HG03571 (cell line): ENCODE results near the gene APOL2.
"Not testable (repeated sequence)": the region's sequence is repeated elsewhere in the genome, so short reads cannot be mapped to it uniquely, and the experiment has no call there.

Experiments
- ATAC-seq: cut with Tn5 transposase; IDR thresholded peaks from one replicate; pipeline ENCODE4 v1.9.1; 2021; ENCODE audit not compliant: unreplicated experiment

Gene APOL2

GRCh38 chr22:36239401-36240171 lies at the start of gene APOL2:
Gene APOL2, minus strand, starts transcription at chr22:36239527. Its CDS starts 6,365 bp downstream, at chr22:36233162.
- peak; percentile 87 for ATAC-seq

- ATAC-seq: no peak
Measured at GRCh38 chr22:36288571-36289405, 49.5 kb upstream of the APOL2 start.

- ATAC-seq: no peak
Measured at GRCh38 chr22:36287881-36288515, 48.7 kb upstream of the APOL2 start.

GRCh38 chr22:36286096-36286957 lies 47.0 kb upstream of the APOL2 start:
- no peak for ATAC-seq

GRCh38 chr22:36285545-36285944 lies 46.2 kb upstream of the APOL2 start:
- ATAC-seq: no peak

GRCh38 chr22:36285017-36285416 lies 45.7 kb upstream of the APOL2 start:
- no peak for ATAC-seq

GRCh38 chr22:36284171-36284571 lies 44.8 kb upstream of the APOL2 start:
- ATAC-seq: no peak

GRCh38 chr22:36282328-36282831 lies 43.1 kb upstream of the APOL2 start:
- ATAC-seq: no peak

- no peak for ATAC-seq
Measured at GRCh38 chr22:36281781-36282327, 42.5 kb upstream of the APOL2 start.

GRCh38 chr22:36280379-36280778 lies 41.1 kb upstream of the APOL2 start:
- no peak for ATAC-seq

- no peak for ATAC-seq
Measured at GRCh38 chr22:36279219-36279666, 39.9 kb upstream of the APOL2 start.

- ATAC-seq: no peak
Measured at GRCh38 chr22:36277482-36278291, 38.4 kb upstream of the APOL2 start.

GRCh38 chr22:36274531-36274930 lies 35.2 kb upstream of the APOL2 start:
- no peak for ATAC-seq

- not testable (repeated sequence) for ATAC-seq
Measured at GRCh38 chr22:36271951-36272350, 32.6 kb upstream of the APOL2 start.

GRCh38 chr22:36271231-36271630 lies 31.9 kb upstream of the APOL2 start:
- not testable (repeated sequence) for ATAC-seq

- no peak for ATAC-seq
Measured at GRCh38 chr22:36267896-36268485, 28.7 kb upstream of the APOL2 start.

GRCh38 chr22:36267058-36267457 lies 27.7 kb upstream of the APOL2 start:
- ATAC-seq: no peak

GRCh38 chr22:36263886-36264664 lies 24.7 kb upstream of the APOL2 start:
- not testable (repeated sequence) for ATAC-seq
